Lower leg skin (tissue), 3 donors: ENCODE results near the gene LRP1.

Experiments
- POLR2A ChIP-seq, 2 donors: fragments of 450-650 bp; IDR thresholded peaks; one replicate each; pipeline ENCODE4 v1.6.1; 2016 to 2017; ENCODE audit warnings: antibody characterized with exemption in 2 of 2, mild to moderate bottlenecking in 1 of 2, moderate library complexity in 1 of 2
- TF ChIP-seq, protein P1 (sequence below), 3 donors: fragments of 450-650 bp; IDR thresholded peaks; one replicate each; pipeline ENCODE4 v1.5.1; 2016; ENCODE audit warnings: antibody characterized with exemption in 3 of 3, mild to moderate bottlenecking in 3 of 3, moderate library complexity in 2 of 3

- TF ChIP-seq, protein P1, sequence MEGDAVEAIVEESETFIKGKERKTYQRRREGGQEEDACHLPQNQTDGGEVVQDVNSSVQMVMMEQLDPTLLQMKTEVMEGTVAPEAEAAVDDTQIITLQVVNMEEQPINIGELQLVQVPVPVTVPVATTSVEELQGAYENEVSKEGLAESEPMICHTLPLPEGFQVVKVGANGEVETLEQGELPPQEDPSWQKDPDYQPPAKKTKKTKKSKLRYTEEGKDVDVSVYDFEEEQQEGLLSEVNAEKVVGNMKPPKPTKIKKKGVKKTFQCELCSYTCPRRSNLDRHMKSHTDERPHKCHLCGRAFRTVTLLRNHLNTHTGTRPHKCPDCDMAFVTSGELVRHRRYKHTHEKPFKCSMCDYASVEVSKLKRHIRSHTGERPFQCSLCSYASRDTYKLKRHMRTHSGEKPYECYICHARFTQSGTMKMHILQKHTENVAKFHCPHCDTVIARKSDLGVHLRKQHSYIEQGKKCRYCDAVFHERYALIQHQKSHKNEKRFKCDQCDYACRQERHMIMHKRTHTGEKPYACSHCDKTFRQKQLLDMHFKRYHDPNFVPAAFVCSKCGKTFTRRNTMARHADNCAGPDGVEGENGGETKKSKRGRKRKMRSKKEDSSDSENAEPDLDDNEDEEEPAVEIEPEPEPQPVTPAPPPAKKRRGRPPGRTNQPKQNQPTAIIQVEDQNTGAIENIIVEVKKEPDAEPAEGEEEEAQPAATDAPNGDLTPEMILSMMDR (IDR thresholded peaks at IDR 0.05), result no peak
- no peak for TF ChIP-seq POLR2A (IDR thresholded peaks at IDR 0.05)
These were observed 51.2 kb downstream of the LRP1 start for GRCh38 chr12:57179331-57180086.
